Upper lobe of right lung (tissue), 1 donor: ENCODE results near the gene OARD1. TPM values are rescaled to one million over a fixed set of nuclear protein-coding genes. Genes with fewer than 3 reads are reported as not detected.
A peak's percentile ranks its signal among the peaks of the same experiment; 100 is the strongest.
"Not testable (repeated sequence)": the region's sequence is repeated elsewhere in the genome, so short reads cannot be mapped to it uniquely, and the experiment has no call there.

Experiments
- ATAC-seq: fragments of 200-7000 bp; cut with Tn5 transposase; one replicate; pipeline ENCODE4 v1.9.1; 2020; ENCODE audit warnings: mild to moderate bottlenecking, moderate library complexity
- DNase-seq: peaks from one replicate; pipeline ENCODE4 v3.0.0-alpha.2; 2020
- H3K27ac ChIP-seq: fragments of 200-600 bp; one replicate; pipeline ENCODE4 v1.8.0; 2022
- H3K27me3 ChIP-seq: fragments of 200-600 bp; one replicate; pipeline ENCODE4 v1.8.0; 2022; ENCODE audit warnings: mild to moderate bottlenecking
- H3K36me3 ChIP-seq: fragments of 200-600 bp; one replicate; pipeline ENCODE4 v1.8.0; 2022
- H3K4me1 ChIP-seq: fragments of 200-600 bp; one replicate; pipeline ENCODE4 v1.8.0; 2022
- H3K4me3 ChIP-seq: fragments of 200-600 bp; one replicate; pipeline ENCODE4 v1.8.0; 2022; ENCODE audit warnings: mild to moderate bottlenecking
- H3K9me3 ChIP-seq: fragments of 200-600 bp; one replicate; pipeline ENCODE4 v1.8.0; 2022
- CTCF ChIP-seq: fragments of 200-600 bp; IDR thresholded peaks from one replicate; pipeline ENCODE4 v1.8.0; 2022; ENCODE audit warnings: antibody characterized with exemption
- intact Hi-C: fragments of 100-400 bp; cut with DNase I; formaldehyde crosslinking; loops from one replicate; pipeline ENCODE4 v1.11.0; 2022
- long read RNA-seq: library from polyadenylated mRNA; unstranded; transcript quantifications from one replicate; pipeline ENCODE4 v2.0.0, GENCODE V29; 2021
- total RNA-seq: library from RNA; stranded (reverse); fragmentation: NEBNext Ultra II Directional; extraction: Animal tissue kit (Norgen Biotek cat#: 25700); gene quantifications from one replicate; pipeline ENCODE4 v1.2.1, GENCODE V29; 2021
- donor health status: DM: no; HTN: yes; CAD: no; lungs with severe emphysema.

Gene OARD1
- total RNA-seq: 22.1 TPM
- long read RNA-seq, transcript OARD1-210 (6 exons, 3,330 nt): major isoform, 7 of 18 reads
- long read RNA-seq, partial matches to known transcripts: 0 of 18 reads
- long read RNA-seq, other reads (novel, unspliced or antisense): 3 of 18 reads

- peak; percentile 100 for DNase-seq
- intact Hi-C loops: no loop called here
Observed at GRCh38 chr6:41071923-41072835, at the start of gene OARD1. OARD1 (minus strand) TSS chr6:41072356; CDS start chr6:41071634, 722 bp downstream.

GRCh38 chr6:41120058-41120457, 47.9 kb upstream of the OARD1 start:
- TF ChIP-seq CTCF: no peak
- DNase-seq (no peak), ATAC-seq (no peak)
- H3K9me3 ChIP-seq: no peaks in the 10 kb centered on the region
- intact Hi-C loops: no loop called here
- no peaks in the 10 kb centered on the region for H3K4me1 ChIP-seq
- H3K27ac ChIP-seq: no peak overlapping the region
- no peak overlapping the region for H3K4me3 ChIP-seq
- H3K27me3 ChIP-seq: no peaks in the 10 kb centered on the region
- H3K36me3 ChIP-seq: no peaks in the 10 kb centered on the region

More at GRCh38 chr6:41071923-41072835, at the start of gene OARD1:
- peak within 1 kb of the TSS; percentile 87 for H3K4me3 ChIP-seq
- H3K27me3 ChIP-seq: no peaks in the 10 kb centered on the region
- no peak for TF ChIP-seq CTCF
- peaks cover 26% of the 10 kb centered on the region for H3K36me3 ChIP-seq
- H3K9me3 ChIP-seq: no peaks in the 10 kb centered on the region
- ATAC-seq: peak; percentile 83
- peaks cover 36% of the 10 kb centered on the region for H3K4me1 ChIP-seq
- H3K27ac ChIP-seq: peak within 1 kb of the TSS; percentile 98

- no peaks in the 10 kb centered on the region for H3K36me3 ChIP-seq
- no peaks in the 10 kb centered on the region for H3K27me3 ChIP-seq
- H3K4me1 ChIP-seq: no peaks in the 10 kb centered on the region
- intact Hi-C loops: no loop called here
- H3K9me3 ChIP-seq: no peaks in the 10 kb centered on the region
- no peak overlapping the region for H3K27ac ChIP-seq
- ATAC-seq (no peak), DNase-seq (no peak)
- H3K4me3 ChIP-seq: no peak overlapping the region
- TF ChIP-seq CTCF: no peak
Observed at GRCh38 chr6:41119508-41119907, 47.4 kb upstream of the OARD1 start.

GRCh38 chr6:41115027-41115426, 42.9 kb upstream of the OARD1 start:
- H3K4me3 ChIP-seq, H3K9me3 ChIP-seq, intact Hi-C loops, H3K4me1 ChIP-seq, H3K27me3 ChIP-seq, H3K36me3 ChIP-seq, ATAC-seq, H3K27ac ChIP-seq, DNase-seq: not testable (repeated sequence)

GRCh38 chr6:41111017-41111416, 38.9 kb upstream of the OARD1 start:
- no peaks in the 10 kb centered on the region for H3K4me1 ChIP-seq
- no peak for TF ChIP-seq CTCF
- H3K9me3 ChIP-seq: no peaks in the 10 kb centered on the region
- intact Hi-C loops: no loop called here
- H3K27me3 ChIP-seq: no peaks in the 10 kb centered on the region
- DNase-seq (no peak), ATAC-seq (peak; percentile 62)
- H3K36me3 ChIP-seq: no peaks in the 10 kb centered on the region
- H3K4me3 ChIP-seq: no peak overlapping the region
- no peak overlapping the region for H3K27ac ChIP-seq

- peaks cover 29% of the 10 kb centered on the region for H3K36me3 ChIP-seq
- TF ChIP-seq CTCF: no peak
- no peak for ATAC-seq
- no peaks in the 10 kb centered on the region for H3K9me3 ChIP-seq
- intact Hi-C loops: no loop called here
- H3K27me3 ChIP-seq: no peaks in the 10 kb centered on the region
- no peak overlapping the region for H3K4me3 ChIP-seq
- H3K27ac ChIP-seq: no peak overlapping the region
- no peaks in the 10 kb centered on the region for H3K4me1 ChIP-seq
- DNase-seq: no peak
Observed at GRCh38 chr6:41103847-41104246, 31.7 kb upstream of the OARD1 start.
